RWPE1 (cell line): ENCODE measurements around the gene WFDC2.

ENCODE experiments used
- CTCF ChIA-PET: fragments of 350-600 bp; sonication (Branson Sonifier 250); formaldehyde crosslinking; extraction: SDS; loops from one replicate; lab custom pipeline; 2021; lab: Yijun Ruan, JAX
- POLR2A ChIA-PET: fragments of 400-600 bp; formaldehyde crosslinking; extraction: SDS; loops from one replicate; lab custom pipeline; 2020; ENCODE audit warnings: antibody characterized with exemption; ENCODE audit not compliant: low non-redundant PET; lab: Yijun Ruan, JAX
- DNase-seq: peaks from one replicate; pipeline ENCODE4 v3.0.0; 2012; ENCODE audit warnings: low spot score
- H3K27ac ChIP-seq: fragments of 450-650 bp; 2 replicates; pipeline ENCODE4 v1.5.1; 2017
- TF ChIP-seq, protein P1 (sequence below): fragments of 450-650 bp; conservative IDR thresholded peaks from 2 replicates; pipeline ENCODE4 v1.5.1; 2017; ENCODE audit warnings: low read depth, mild to moderate bottlenecking

Gene WFDC2

DNA sequence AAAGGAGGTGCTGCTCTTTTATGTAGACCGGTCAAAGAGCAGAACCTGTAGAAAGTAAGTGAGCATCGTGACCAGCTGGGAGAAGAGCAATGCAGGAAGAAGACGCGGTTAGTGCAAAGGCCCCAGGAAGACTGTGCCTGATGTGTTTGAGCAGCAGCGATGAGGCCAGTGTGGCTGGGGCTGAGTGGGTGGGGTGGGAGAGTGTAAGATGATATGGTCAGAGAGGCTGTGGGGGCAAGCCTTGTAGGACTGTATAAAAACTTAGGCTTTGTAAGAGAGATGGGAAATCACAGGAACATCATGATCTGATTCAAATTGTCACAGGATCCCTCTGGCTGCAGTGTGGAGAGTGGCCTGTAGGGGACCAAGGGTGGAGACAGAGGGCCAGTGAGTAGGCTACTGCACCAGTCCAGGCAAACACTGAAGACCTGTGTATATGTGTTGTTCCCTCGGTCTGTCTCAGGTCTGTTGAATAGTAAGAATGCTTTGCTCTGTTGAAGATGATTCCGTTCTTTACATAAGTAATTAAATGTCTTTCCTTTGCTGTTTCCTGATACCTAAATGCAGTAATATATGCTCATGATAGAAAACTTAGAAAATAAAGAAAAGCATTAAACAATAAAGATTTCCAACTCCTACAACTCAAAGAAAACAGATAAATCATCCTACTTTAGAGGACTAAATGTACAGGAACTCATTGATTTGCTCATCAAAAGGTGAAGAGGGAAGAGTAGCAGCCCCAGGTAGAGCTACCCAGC, 23.6 kb upstream of the WFDC2 start:
- TF ChIP-seq, protein P1, sequence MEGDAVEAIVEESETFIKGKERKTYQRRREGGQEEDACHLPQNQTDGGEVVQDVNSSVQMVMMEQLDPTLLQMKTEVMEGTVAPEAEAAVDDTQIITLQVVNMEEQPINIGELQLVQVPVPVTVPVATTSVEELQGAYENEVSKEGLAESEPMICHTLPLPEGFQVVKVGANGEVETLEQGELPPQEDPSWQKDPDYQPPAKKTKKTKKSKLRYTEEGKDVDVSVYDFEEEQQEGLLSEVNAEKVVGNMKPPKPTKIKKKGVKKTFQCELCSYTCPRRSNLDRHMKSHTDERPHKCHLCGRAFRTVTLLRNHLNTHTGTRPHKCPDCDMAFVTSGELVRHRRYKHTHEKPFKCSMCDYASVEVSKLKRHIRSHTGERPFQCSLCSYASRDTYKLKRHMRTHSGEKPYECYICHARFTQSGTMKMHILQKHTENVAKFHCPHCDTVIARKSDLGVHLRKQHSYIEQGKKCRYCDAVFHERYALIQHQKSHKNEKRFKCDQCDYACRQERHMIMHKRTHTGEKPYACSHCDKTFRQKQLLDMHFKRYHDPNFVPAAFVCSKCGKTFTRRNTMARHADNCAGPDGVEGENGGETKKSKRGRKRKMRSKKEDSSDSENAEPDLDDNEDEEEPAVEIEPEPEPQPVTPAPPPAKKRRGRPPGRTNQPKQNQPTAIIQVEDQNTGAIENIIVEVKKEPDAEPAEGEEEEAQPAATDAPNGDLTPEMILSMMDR = peak; percentile 62
- CTCF ChIA-PET = interaction anchor here (0.6 to 1.9 kb wide), 6 partner anchors 9 to 134 kb away, joined by 3 to 6 read pairs (median 3); no protein-coding TSS in a partner anchor
- H3K27ac ChIP-seq = no peak overlapping the region
- peak; percentile 84 for DNase-seq
- POLR2A ChIA-PET = no interaction called here

DNA sequence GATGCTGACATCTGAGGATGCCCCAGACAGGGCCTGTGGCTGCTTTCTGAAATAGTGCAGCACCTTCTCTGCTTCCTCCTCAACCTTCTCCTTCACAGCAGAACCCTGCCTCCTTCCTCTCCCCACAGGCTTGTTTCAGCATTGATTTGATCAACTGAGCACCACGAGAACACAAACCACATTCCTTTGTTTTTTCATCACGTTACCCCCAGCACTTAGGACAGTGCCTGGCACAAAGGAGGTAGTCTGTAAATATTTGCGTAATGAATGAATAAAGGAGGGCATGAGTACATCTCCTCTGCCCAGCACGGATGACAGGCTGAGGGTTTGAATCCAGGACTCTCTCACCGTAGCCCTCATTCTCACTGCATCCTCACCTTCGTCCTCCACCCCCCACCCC, 21.3 kb upstream of the WFDC2 start:
- ChIA-PET POLR2A (no interaction called here), CTCF (no interaction called here)
- H3K27ac ChIP-seq = no peak overlapping the region
- no peak for DNase-seq
- TF ChIP-seq, protein P1 = no peak

DNA sequence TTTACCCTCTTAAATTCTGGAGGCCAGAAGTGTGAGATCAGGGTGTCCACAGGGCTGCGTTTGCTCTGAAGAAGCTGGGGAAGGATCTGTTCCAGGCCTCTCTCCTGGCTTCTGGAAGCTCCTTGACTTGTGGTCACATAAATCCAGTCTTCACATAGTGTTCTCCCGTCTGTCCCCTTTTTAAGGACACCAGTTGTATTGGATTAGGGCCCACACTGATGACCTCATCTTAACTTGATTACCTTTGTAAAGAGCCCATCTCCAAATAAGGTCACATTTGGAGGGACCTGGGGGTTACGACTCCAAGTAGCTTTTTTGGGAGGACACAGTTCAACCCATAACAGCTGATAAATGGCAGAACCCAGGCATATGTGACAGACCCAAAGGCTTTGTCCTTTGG, 20.0 kb upstream of the WFDC2 start:
- POLR2A ChIA-PET = no interaction called here
- H3K27ac ChIP-seq = no peak overlapping the region
- DNase-seq = no peak
- CTCF ChIA-PET = interaction anchor here (0.6 to 2.1 kb wide), 10 partner anchors 9 to 428 kb away, joined by 3 to 20 read pairs (median 7); no protein-coding TSS in a partner anchor
- TF ChIP-seq, protein P1 = no peak

DNA sequence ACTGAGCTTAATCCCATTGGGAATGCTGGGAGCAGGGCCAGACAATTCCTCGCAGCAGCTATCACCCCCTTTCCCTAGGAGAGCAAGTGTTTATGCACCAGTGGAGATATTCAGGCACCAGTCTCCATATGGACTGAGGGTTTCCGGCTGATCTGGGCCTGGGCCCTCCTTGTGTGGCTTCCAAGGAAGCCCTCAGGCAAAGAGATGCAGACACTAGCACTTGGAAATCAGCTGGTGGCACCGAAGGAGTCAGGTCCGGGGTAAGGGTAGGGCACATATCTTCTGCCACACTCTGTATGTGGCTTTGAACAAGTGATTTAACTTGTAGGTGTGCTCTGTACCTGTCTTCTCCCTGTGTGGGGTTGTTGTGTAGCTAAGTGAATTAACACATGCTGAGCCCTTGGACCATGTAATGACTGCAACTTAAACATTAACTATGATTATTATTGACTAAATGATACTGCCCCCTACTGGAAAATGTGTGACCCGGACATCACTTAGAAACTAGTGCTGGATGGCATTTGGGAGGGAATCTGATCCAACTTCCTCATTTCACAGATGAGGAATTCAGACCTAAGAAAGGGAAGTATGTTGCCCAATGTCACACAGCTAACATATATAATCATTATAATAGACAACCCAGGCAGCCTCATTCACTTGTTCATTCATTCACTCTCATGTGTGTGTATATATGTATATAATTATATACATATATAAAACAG, 19.3 kb upstream of the WFDC2 start:
- DNase-seq = no peak
- H3K27ac ChIP-seq = no peak overlapping the region
- TF ChIP-seq, protein P1 = peak; percentile 37
- POLR2A ChIA-PET = no interaction called here
- CTCF ChIA-PET = interaction anchor here (0.5 to 2.1 kb wide), 12 partner anchors 9 to 1153 kb away, joined by 3 to 20 read pairs (median 6); no protein-coding TSS in a partner anchor

GRCh38 chr20:45452238-45452637, 17.3 kb upstream of the WFDC2 start:
- POLR2A ChIA-PET = no interaction called here
- no peak overlapping the region for H3K27ac ChIP-seq
- no peak for DNase-seq
- CTCF ChIA-PET = interaction anchor here (0.6 to 2.8 kb wide), 5 partner anchors 13 to 319 kb away, joined by 3 to 14 read pairs (median 4); partner anchors contain the start of gene SYS1
- TF ChIP-seq, protein P1 = no peak
